Neural progenitor cell (in vitro differentiated cells): ENCODE measurements around the gene GRIP1.

Experiments
- EZH2 ChIP-seq: fragments of 200-600 bp; sonication (generic); IDR thresholded peaks from 2 replicates; pipeline ENCODE4 v1.6.1; 2017; ENCODE audit warnings: antibody characterized with exemption, mild to moderate bottlenecking, moderate library complexity
- EZH2phosphoT487 ChIP-seq: fragments of 200-600 bp; sonication (generic); IDR thresholded peaks from 2 replicates; pipeline ENCODE4 v1.6.1; 2017; ENCODE audit warnings: antibody characterized with exemption
- TF ChIP-seq, protein P1 (sequence below): fragments of 200-600 bp; sonication (generic); IDR thresholded peaks from 2 replicates; pipeline ENCODE4 v1.5.1; 2017; ENCODE audit warnings: antibody characterized with exemption, mild to moderate bottlenecking

DNA sequence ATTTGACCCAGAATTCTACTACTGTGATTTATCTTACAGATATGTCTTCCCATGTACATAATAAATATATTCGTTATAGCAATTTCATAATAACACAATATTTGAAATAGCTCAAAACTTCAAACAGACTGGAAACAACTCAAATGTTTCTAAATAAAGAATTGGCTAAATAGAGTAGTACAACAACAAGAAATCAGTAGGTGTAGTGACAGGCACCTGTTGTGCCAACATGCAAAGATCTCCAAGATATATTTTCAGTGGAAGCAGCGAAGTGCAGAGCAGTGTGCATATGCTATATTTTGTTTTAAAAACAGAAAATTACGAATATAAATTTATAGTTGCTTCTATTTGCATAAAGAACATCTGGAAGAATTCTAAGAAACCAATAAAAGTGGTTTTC lies 60.9 kb downstream of the GRIP1 start:
- TF ChIP-seq, protein P1, sequence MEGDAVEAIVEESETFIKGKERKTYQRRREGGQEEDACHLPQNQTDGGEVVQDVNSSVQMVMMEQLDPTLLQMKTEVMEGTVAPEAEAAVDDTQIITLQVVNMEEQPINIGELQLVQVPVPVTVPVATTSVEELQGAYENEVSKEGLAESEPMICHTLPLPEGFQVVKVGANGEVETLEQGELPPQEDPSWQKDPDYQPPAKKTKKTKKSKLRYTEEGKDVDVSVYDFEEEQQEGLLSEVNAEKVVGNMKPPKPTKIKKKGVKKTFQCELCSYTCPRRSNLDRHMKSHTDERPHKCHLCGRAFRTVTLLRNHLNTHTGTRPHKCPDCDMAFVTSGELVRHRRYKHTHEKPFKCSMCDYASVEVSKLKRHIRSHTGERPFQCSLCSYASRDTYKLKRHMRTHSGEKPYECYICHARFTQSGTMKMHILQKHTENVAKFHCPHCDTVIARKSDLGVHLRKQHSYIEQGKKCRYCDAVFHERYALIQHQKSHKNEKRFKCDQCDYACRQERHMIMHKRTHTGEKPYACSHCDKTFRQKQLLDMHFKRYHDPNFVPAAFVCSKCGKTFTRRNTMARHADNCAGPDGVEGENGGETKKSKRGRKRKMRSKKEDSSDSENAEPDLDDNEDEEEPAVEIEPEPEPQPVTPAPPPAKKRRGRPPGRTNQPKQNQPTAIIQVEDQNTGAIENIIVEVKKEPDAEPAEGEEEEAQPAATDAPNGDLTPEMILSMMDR, result no peak
- TF ChIP-seq EZH2, result no peak
- no peak for TF ChIP-seq EZH2phosphoT487
